NCI-H69 (cell line): ENCODE data around the gene C11orf91.
"Not testable (repeated sequence)": the region's sequence is repeated elsewhere in the genome, so short reads cannot be mapped to it uniquely, and the experiment has no call there.

Experiments used
- DNase-seq: peaks from one replicate; lab custom pipeline; 2025; lab: John Stamatoyannopoulos, UW

The C11orf91 gene

DNA sequence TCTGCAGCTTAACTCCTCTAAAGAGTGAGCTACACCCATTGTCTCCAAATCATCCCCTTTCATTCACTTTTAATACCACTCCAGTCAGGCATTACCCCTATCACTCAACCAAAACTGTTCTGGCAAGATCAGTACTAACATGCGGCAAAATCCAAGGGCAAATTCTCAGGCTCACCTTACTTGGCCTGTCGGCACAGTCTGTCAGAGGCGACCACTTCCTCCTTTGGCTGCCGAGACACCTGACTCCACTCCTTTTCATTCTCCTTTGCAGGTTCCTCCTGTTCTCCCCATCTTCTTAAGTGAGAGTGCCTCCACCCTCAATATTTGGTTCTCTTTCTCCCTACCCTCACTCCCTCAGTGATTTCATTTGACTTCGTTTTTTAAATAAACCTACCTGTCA is 4.2 kb downstream of the C11orf91 start:
- no peak for DNase-seq

DNA sequence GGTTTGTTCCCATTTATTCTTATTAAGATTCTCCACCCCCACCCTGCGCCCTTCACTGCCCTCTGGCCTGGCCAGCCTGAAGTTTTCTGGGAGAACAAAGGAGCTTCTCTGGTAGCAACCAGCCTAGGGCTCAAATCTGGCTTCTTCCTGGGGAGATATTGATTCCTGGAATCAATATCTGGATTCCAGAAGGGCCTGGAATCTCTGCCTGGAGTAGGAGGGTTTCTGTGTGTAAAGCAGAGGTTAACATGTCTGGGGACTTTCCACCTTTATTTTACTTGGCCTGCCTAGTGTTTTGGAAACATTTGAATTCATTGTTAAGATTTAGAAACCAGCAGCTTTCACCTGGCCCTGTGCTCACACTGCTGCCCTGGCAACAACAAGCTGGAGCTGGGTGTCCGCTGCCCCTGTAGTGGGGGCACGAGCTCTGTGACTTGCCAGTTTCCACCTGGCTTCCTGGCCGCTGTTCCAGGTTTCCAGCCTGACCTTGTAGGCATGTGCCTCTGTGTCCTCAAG is 5.5 kb downstream of the C11orf91 start:
- no peak for DNase-seq

DNA sequence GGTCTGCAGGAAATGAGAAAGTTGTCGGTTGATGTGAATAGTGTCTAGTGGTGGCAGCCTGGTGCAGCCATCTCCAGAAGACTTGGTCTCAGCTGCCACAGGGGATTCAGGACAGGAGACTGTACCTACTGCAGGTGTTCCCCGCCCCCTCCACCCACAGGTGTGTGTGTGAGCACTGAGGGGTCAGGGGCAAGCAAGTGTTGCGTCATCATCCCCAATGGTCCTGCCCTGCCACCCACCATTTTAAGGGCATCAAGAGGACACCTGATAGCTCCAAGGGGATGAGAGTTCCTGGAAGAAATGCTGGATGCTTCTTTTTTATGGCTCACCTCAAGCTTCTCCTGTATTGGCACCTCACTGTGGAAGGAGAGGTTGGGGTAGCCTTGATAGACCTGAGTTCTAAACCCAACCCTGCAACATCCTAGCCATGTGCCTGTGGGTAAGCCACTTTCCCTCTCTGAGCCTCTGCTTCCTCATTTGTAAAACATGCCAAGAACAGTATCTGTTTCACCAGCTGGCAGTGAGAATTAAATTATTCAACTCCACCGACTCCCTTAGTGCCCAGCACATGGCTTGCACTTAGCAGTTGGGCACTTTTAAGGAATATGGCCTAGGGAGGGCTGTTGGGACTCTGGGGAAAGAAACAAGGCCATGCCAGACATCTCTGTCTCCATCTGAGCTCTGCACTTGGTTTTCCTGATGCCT is 6.1 kb downstream of the C11orf91 start:
- peak; percentile 34 for DNase-seq

DNA sequence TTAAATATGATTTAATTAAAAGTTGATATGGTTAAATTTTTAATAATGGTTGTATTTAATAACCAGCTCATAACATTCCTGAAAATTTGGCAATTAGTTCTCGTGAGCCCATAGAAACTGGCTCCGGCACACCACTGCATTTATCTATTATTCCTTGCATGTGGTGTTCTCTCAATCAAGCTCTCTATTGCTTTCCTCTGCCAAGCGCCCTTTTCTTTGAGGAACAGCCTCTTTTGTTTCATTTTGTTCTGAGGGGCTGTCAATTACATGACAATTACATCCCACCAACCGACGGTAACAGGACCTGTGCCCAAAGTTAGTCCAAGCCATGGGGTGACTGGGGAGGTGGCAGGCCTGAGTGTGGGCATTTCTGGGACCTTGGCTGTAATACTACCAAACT is 8.1 kb downstream of the C11orf91 start:
- peak; percentile 60 for DNase-seq

DNA sequence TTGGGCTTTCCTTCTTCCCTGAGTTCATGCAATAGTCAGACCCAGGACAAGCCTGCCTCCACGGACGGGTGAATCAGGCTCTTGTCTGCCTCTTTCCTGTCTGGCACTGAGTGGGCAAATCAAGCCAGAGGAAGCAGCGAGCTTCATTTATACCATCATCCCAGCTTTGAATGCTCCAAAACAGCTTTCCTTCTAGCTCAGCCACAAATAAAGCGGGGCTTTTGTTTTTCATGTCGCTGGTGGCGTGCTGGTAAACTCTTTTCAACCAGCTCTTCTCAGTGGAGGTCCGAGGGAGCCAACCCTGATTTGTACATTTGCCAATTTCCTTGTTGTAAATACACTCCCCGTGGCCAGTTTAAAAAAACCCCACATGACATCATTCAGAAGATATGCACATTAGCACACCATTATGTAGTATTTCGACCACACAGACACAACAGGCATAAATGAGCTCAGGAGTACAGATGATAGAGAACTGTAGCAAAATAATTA is 8.6 kb downstream of the C11orf91 start:
- DNase-seq, result peak; percentile 97

DNA sequence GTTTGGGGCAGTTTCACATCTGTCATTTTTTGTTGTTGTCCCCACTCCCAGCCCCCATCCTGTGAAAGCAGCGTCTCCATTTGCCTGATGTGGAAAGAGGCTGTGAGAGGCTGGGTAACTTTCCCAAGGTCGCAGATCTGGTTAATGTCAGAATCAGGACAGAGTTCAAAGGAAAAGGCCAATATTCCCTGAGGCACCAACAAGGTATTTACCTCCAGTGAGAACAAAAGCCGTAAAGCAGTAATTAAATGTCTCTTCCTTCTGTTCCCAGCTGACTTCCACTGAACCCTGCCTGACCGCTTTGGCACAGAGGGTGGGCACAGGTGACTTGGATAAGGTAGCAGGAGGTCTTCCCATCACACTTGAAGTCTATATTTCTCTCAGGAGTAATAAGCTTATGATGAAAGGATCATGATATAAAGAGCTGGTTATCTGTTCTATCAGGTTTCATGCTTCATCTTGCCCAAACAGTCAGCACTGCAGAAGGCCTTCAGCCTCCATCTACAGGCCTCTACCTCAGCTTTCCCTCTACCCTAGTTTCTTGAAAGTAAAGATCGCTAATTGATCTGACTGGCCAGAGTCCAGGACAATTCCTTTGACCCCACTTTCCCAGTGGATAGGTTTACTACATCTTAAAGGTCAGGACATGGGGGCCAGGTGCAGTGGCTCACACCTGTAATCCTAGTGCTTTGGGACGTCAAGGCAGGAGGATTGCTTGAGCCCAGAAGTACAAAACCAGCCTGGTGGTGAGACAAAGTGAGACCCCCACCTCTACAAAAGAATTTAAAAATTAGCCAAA is 9.4 kb downstream of the C11orf91 start:
- DNase-seq, result peak; percentile 97

DNA sequence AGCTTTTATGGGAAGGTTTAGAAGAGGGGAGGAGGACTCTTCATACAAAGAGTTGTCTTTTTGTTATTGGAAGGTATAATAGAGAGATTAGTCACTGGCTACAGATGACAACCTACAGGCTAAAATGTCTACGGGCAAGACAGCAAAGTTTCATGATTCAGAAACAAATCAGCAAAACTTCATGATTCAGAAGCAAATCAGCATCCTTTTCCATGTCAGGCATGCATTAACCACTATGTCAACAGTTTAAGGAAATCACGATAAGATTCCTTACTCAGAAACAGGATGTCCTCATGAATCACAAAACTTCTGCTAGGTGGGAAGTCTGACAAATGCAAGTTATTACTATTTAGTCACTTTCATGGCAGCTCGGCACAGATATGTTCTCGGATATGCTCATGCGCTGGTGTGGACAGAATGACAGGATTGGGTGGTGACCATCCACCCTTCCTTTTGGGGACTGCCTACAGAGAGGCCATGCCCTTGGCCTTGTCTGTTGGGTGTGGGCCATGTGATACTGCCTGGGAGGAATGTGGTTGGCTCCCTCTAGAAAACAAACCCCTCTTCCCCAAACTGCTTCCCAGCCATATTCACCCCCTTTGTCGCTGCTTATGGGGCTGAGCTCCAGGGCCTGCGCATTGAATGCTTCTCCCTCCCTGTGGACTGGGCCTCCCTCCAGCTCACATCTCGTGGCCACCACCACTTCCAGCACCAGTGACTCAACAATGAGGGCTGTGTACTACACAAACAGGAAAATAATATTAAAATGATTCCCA is 10.1 kb downstream of the C11orf91 start:
- DNase-seq, result peak; percentile 63

DNA sequence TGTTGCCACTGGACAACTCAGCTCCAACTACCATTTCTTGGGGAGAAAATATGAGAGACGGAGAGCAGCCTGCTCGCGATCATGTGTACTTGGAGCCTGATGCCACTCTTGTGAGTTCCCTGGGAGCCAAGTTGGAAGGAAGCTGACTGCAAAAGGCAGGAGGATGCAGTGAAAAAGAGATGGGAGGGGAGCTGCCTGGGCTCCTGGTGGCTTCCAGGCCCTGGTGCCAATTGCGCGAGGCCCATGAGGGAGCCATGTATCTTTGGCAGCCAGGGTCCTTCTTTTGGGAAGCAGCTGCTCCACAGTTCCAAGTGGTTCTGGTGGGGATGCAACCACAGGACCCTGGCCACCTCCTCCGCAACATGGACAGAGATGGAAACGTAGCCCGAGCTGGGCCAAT is 11.1 kb downstream of the C11orf91 start:
- peak; percentile 15 for DNase-seq

DNA sequence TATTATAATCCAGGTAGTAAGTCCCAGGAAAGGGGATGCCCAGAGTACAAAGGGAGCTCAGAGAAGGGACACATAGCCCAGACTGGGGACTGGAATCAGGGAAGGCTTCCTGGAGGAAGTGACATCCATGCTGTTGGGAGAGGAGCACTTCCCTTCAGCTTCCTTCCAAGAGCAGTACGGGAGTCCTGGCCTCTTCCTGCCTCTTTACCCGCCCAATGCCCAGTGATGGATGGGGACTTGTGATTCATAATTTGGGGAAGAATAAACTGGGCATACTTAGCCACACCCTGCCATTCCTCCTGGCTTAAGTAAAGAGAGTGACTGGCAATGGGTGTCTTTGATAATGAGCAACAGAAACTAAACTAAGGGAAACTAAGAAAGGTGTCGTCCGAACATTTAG is 11.5 kb downstream of the C11orf91 start:
- peak; percentile 26 for DNase-seq

DNA sequence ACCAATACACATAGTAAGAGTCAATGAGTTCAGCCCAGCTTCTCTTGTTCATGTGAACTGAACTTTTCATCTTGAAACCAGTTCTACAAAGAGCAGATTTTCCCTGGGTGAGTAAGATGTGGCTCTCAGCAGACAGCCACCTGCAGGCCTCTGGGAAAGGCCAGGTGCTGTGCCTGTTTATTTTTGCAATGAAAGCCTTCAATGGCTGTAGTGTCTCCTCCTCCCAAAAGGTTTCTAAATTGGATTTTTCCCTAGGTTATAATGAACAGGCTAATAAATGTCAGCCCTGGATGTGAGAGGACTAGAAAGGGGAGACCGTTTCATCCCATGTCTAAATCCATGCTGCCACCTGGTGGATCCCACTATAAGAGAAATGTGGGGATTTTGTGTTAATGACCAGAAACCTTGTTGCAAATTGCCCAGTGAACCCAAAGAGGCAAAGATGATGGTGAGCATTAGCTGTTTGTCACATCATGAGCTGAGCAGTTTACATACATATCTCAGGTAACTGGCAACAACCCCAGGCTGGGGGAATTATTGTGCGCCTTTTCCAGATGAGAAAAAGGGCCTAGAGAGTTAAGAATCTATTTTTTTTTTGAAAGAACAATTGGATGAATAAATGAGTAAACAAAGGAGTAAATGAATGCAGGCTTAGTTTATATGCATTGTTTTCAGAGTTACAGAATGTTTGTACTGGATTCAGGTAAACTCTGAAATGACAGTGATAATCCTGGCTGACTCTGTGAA is 12.7 kb downstream of the C11orf91 start:
- peak; percentile 90 for DNase-seq

DNA sequence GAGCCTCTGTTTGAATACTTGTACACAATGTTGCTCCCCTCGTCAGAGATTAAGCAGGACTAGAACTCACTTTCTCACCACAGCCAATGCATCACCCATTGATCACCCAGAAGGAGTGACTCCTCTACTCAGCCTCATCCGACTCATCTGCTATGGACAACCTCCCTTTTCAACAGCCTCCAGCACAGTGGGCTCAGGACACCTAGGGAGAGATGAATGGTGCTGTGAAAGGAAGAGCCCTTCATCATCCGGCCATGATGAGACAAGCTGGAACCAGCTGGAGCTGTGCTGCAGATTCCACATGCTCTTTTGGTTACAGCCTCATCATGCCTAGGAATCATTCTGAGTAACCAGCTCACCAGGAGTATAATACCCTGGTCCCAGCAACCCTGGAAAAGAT is 15.5 kb downstream of the C11orf91 start:
- peak; percentile 12 for DNase-seq

DNA sequence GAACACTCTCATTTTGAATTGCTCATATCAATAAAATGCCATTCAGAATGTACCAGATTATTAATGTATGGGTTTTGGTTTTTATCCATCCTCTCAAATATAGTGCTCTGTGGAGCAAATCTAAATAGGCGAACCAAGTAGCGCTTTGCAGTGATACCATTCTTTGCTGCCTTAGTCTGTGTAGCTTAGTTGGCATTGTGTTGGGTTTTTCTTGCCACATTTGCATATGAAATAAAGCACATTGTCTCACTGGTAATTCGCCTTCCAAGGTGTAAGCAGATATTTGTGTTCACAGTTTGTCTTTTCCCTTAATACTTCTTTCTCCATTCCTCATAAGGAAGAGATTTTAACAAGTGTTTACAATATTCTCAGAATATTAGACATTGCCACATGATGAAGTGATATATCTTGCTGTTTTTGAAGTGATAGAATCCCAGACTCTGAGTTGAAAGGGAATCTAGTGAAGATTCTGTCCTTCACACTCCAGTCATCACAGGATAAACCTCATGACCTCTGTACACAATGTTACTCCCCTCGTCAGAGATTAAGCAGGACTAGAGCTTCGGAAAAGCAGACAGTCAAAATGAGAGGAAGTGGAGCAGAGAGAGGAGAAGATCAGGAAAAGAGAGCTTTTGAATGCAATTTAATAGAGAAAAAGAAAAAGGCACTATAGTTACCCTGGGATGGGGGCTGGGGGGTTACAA is 16.5 kb downstream of the C11orf91 start:
- DNase-seq, result no peak

DNA sequence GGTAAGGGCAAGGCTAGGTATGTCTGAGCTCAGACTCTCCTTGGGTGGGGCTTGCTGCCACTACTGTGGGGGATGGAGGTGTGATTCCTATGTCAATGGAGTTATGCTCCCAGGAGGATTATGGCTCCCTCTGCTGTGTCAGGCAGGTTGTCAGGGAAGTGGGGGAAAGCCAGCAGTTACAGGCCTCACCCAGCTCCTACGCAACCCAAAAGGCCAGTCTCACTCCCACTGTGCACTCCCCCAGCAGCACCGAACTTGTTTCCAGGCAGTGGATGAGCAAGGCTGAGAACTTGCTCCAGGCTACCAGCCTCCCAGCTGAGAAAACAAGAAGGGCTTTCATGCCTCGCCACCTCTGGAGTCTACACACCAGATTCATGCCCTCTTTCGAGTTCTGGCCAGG is 18.2 kb downstream of the C11orf91 start:
- peak; percentile 87 for DNase-seq

DNA sequence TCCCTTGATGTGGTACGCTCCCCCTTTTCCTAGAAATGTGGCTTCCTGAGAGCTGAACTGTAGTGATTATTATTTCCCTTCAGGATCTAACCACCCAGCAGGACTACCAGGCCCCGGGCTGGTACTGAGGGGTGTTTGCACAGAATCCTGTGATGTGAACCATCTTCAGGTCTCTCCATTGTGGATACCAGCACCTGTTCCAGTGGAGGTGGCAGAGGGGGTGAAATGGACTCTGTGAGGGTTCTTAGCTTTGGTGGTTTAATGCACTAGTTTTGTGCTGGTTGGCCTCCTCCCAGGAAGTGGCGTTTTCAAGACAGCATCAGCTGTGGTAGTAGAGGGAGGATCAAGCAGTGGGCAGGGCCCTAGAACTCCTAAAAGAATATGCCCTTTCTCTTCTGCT is 18.6 kb downstream of the C11orf91 start:
- DNase-seq, result no peak

DNA sequence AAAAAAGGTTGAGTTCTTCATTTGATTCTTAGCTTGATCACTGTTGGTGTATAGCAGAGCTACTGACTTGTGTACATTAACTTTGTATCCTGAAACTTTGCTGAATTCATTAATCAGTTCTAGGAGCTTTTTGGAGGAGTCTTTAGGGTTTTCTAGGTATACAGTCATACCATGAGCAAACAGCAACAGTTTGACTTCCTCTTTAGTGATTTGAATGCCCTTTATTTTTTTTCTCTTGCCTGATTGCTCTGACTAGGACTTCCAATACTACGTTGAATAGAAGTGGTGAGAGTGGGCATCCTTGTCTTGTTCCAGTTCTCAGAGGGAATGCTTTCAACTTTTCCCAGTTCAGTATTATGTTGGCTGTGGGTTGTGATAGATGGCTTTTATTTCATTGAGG is 22.0 kb downstream of the C11orf91 start:
- DNase-seq, result not testable (repeated sequence)

DNA sequence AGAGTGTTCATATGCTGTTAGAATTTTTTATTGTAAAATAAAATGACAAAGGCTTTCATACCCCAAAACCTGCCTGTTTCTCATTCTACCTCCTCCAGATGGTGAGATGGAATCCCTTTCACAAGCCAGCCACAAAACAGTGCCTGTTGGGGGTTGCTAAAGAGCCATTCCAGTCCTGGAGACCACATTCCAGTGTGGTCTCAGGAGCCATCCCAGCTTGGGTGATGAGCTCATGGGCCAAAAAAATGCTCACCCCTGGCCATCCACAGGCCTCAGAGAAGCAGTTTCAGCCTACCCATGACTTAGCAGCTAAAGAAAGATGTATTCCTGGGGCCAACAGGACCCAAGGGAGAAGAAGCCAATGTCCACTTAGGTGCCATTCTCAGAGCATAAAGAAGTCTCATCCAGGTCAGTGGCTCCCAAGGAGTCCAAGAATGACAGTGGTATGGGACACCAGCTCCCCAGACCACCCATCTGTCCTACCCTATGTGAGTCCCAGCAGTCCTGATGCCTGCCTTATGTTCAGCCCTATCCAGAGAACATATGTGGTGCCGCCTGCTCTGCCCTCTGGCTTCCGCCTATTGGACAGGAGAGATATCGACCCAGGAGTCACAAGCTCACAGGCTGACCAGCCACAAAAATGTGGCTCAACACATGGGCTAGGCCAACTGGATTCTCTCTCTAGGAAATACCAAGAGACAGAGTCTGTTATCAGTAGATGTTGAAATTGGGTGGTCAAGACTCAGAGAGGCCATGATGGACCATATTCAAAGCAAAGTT is 26.4 kb downstream of the C11orf91 start:
- DNase-seq, result no peak

DNA sequence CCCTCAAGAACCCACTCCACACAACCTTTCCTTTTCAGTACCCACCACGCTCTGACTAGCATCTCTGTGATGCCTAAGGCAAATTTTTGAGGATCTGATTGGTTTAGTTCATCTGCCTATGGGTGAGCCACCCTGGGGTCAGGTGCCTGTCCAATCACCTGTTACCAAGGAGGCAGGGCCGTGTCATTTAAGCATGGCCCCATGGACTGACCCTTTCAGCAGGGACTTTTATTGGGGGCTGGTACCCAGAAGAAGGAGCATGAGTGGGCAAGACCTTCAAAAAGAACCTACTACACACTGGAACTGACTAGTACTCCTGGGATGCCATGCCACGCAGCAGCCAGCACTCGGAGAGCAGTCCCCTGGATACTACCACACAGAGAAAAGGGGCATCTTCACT is 28.4 kb downstream of the C11orf91 start:
- no peak for DNase-seq

DNA sequence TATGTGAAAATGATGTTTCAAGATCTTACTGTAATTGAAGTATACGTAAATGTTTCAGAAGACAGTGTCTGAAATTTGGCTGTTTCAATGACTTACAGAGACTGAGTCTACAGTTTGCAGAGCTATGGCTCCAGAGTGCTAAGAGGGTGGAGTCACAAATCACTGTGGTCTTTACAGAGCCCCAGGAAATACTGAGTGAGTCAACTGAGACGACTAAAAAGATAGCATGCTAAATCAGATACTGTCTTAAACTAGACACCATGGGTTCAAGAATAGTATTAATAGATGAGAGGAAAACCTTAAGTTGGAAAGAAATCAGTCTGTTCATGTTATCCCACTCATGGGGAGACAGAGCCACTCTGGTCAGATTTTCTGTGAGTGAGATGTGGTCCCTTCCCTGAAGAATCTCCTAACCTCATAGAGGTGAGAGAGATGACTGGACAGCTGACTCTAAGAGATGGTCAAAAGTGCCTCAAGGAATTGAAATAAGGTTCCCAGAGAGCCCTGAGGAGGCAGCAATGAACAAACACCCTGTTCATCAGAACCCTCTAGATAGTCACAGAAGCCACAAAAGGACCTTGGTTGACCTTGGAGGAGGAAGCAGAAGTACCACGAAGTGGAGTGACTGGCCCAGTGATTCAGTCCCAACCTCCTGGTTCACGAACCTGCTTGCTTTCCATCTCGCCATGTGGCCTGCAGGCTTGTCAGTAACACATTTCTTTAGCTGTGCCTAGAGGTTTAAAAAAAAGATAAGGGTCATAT is 30.2 kb downstream of the C11orf91 start:
- no peak for DNase-seq

DNA sequence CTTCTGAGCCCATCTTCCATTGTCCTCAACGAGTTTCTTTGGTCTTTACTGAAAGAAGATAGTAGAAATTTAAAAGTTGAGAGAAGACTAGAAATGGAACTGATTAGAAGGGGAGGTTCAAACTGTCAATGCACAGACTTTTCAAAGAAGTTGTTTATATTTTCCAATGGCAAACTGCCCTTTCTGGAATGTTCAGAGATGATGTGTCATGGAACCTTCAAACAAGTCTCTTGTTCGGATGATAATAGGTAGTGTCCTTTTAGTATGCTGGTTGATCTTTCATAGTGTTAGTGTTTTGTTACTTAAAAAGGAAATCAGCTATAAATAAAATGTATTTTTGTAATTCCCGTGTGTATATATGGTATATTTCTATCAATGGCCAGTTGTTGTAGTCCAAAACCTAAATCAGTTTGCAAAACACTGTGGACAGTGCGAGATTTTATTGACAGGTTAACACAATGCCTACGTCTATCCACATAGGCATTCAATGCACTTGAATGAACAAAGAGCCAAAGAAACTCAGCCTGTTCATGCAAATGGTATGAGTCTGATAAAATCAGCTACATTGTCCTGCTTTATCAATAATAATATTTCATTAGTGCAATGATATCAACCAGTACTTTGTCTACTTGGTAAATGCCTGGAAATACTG is 30.9 kb downstream of the C11orf91 start:
- no peak for DNase-seq
